ENCODE measurements around the gene NCCRP1.

The NCCRP1 gene

GRCh38 chr19:39167461-39168257 lies 29.1 kb upstream of the NCCRP1 start:
- H4K20me1 ChIP-seq (ENCODE audit: insufficient read depth, low read length, poor library complexity, severe bottlenecking) = peaks cover 17% of the 10 kb centered on the region
- H2AFZ ChIP-seq (ENCODE audit: low read length) = no peak overlapping the region
- no peaks in the 10 kb centered on the region for H3F3A ChIP-seq (ENCODE audit: low read depth)
- no peak overlapping the region for H3K9ac ChIP-seq (ENCODE audit: low read depth, low read length, poor library complexity, severe bottlenecking)
- H3K27me3 ChIP-seq (ENCODE audit: insufficient read depth, low read length, poor library complexity, severe bottlenecking) = no peaks in the 10 kb centered on the region
- H3K4me2 ChIP-seq (ENCODE audit: low read depth, low read length, poor library complexity, severe bottlenecking) = no peak overlapping the region
- no peaks in the 10 kb centered on the region for H3K4me1 ChIP-seq (ENCODE audit: insufficient read depth, low read length, poor library complexity, severe bottlenecking)
- H3K9me3 ChIP-seq (ENCODE audit: insufficient read depth, low read depth, low read length) = no peaks in the 10 kb centered on the region
- TF ChIP-seq CTCF (conservative IDR thresholded peaks at IDR 0.05; ENCODE audit: low read length) (no peak), EZH2phosphoT487 (IDR thresholded peaks at IDR 0.05; ENCODE audit: borderline replicate concordance) (no peak)
- H3K9me2 ChIP-seq (replicated peaks; ENCODE audit: low read depth, low read length) = no peaks in the 10 kb centered on the region
- peaks cover 24% of the 10 kb centered on the region; the same call in 1 of the 2 replicates for H3K79me2 ChIP-seq (ENCODE audit: insufficient read depth, low read length)
- peaks cover 23% of the 10 kb centered on the region; the same call in 1 of the 2 replicates for H3K36me3 ChIP-seq (ENCODE audit: insufficient read depth, low read length)
- no peak overlapping the region for H3K4me3 ChIP-seq (ENCODE audit: low read length, poor library complexity, severe bottlenecking)

GRCh38 chr19:39168258-39169142 lies 28.3 kb upstream of the NCCRP1 start:
- no peaks in the 10 kb centered on the region for H3K4me1 ChIP-seq (ENCODE audit: insufficient read depth, low read length, poor library complexity, severe bottlenecking)
- no peaks in the 10 kb centered on the region for H3K27me3 ChIP-seq (ENCODE audit: insufficient read depth, low read length, poor library complexity, severe bottlenecking)
- peaks cover 16% of the 10 kb centered on the region; the same call in 1 of the 2 replicates for H3K79me2 ChIP-seq (ENCODE audit: insufficient read depth, low read length)
- H4K20me1 ChIP-seq (ENCODE audit: insufficient read depth, low read length, poor library complexity, severe bottlenecking) = peaks cover 11% of the 10 kb centered on the region
- H3K9me2 ChIP-seq (replicated peaks; ENCODE audit: low read depth, low read length) = no peaks in the 10 kb centered on the region
- H3K4me2 ChIP-seq (ENCODE audit: low read depth, low read length, poor library complexity, severe bottlenecking) = no peak overlapping the region
- H3K36me3 ChIP-seq (ENCODE audit: insufficient read depth, low read length) = peaks cover 24% of the 10 kb centered on the region; the same call in 1 of the 2 replicates
- H3K9ac ChIP-seq (ENCODE audit: low read depth, low read length, poor library complexity, severe bottlenecking) = no peak overlapping the region
- TF ChIP-seq CTCF (conservative IDR thresholded peaks at IDR 0.05; ENCODE audit: low read length) (no peak), EZH2phosphoT487 (IDR thresholded peaks at IDR 0.05; ENCODE audit: borderline replicate concordance) (no peak)
- H3F3A ChIP-seq (ENCODE audit: low read depth) = no peaks in the 10 kb centered on the region
- no peaks in the 10 kb centered on the region for H3K9me3 ChIP-seq (ENCODE audit: insufficient read depth, low read depth, low read length)
- no peak overlapping the region for H2AFZ ChIP-seq (ENCODE audit: low read length)
- no peak overlapping the region for H3K4me3 ChIP-seq (ENCODE audit: low read length, poor library complexity, severe bottlenecking)

- Histone ChIP-seq H4K20me1 (ENCODE audit: insufficient read depth, low read length, poor library complexity, severe bottlenecking) (peaks cover 9% of the 10 kb centered on the region), H3K27me3 (ENCODE audit: insufficient read depth, low read length, poor library complexity, severe bottlenecking) (no peaks in the 10 kb centered on the region)
Measured at GRCh38 chr19:39169143-39169810, 27.5 kb upstream of the NCCRP1 start.

More at GRCh38 chr19:39169143-39169810, 27.5 kb upstream of the NCCRP1 start:
- H3K9ac ChIP-seq (ENCODE audit: low read depth, low read length, poor library complexity, severe bottlenecking) = no peak overlapping the region
- no peaks in the 10 kb centered on the region for H3F3A ChIP-seq (ENCODE audit: low read depth)
- TF ChIP-seq CTCF (conservative IDR thresholded peaks at IDR 0.05; ENCODE audit: low read length) = no peak
- no peak for TF ChIP-seq EZH2phosphoT487 (IDR thresholded peaks at IDR 0.05; ENCODE audit: borderline replicate concordance)
- H3K4me2 ChIP-seq (ENCODE audit: low read depth, low read length, poor library complexity, severe bottlenecking) = no peak overlapping the region
- no peaks in the 10 kb centered on the region for H3K9me2 ChIP-seq (replicated peaks; ENCODE audit: low read depth, low read length)
- peaks cover 27% of the 10 kb centered on the region; the same call in 1 of the 2 replicates for H3K36me3 ChIP-seq (ENCODE audit: insufficient read depth, low read length)
- H3K4me1 ChIP-seq (ENCODE audit: insufficient read depth, low read length, poor library complexity, severe bottlenecking) = no peaks in the 10 kb centered on the region
- H3K79me2 ChIP-seq (ENCODE audit: insufficient read depth, low read length) = peaks cover 14% of the 10 kb centered on the region; the same call in 1 of the 2 replicates
- no peaks in the 10 kb centered on the region for H3K9me3 ChIP-seq (ENCODE audit: insufficient read depth, low read depth, low read length)
- H3K4me3 ChIP-seq (ENCODE audit: low read length, poor library complexity, severe bottlenecking) = no peak overlapping the region
- no peak overlapping the region for H2AFZ ChIP-seq (ENCODE audit: low read length)

Measured in Loucy (cell line).